CD4-positive, alpha-beta T cell treated with Interleukin-15 for 4 hours (primary cell): ENCODE data around the gene LGI1.
A peak's percentile ranks its signal among the peaks of the same experiment; 100 is the strongest.
"Not testable (repeated sequence)": the region's sequence is repeated elsewhere in the genome, so short reads cannot be mapped to it uniquely, and the experiment has no call there.

Experiments used
- DNase-seq: peaks from one replicate; pipeline ENCODE4 v3.0.0-alpha.2; 2020; ENCODE audit warnings: low spot score

Gene LGI1

GRCh38 chr10:93807371-93807770, 49.6 kb downstream of the LGI1 start:
- DNase-seq, result no peak

- no peak for DNase-seq
Measured at GRCh38 chr10:93812659-93813338, 55.1 kb downstream of the LGI1 start.

GRCh38 chr10:93813507-93814465, 56.0 kb downstream of the LGI1 start:
- DNase-seq, result peak; percentile 4

GRCh38 chr10:93815304-93816096, 57.8 kb downstream of the LGI1 start:
- no peak for DNase-seq

- DNase-seq, result peak; percentile 5
Measured at GRCh38 chr10:93816123-93816747, 58.5 kb downstream of the LGI1 start.

GRCh38 chr10:93818086-93818485, 60.4 kb downstream of the LGI1 start:
- DNase-seq, result no peak

GRCh38 chr10:93819520-93819919, 61.8 kb downstream of the LGI1 start:
- no peak for DNase-seq

GRCh38 chr10:93820434-93820833, 62.7 kb downstream of the LGI1 start:
- DNase-seq, result no peak

- no peak for DNase-seq
Measured at GRCh38 chr10:93821051-93821772, 63.5 kb downstream of the LGI1 start.

- no peak for DNase-seq
Measured at GRCh38 chr10:93826355-93826754, 68.6 kb downstream of the LGI1 start.

GRCh38 chr10:93827056-93827804, 69.5 kb downstream of the LGI1 start:
- DNase-seq, result no peak

- DNase-seq, result not testable (repeated sequence)
Measured at GRCh38 chr10:93831065-93831464, 73.3 kb downstream of the LGI1 start.

GRCh38 chr10:93835770-93836169, 78.0 kb downstream of the LGI1 start:
- no peak for DNase-seq

GRCh38 chr10:93837822-93838221, 80.1 kb downstream of the LGI1 start:
- no peak for DNase-seq

- no peak for DNase-seq
Measured at GRCh38 chr10:93838278-93838677, 80.5 kb downstream of the LGI1 start.

GRCh38 chr10:93841961-93842360, 84.2 kb downstream of the LGI1 start:
- no peak for DNase-seq

GRCh38 chr10:93844979-93845626, 87.4 kb downstream of the LGI1 start:
- no peak for DNase-seq
